ENCODE data around the gene MGAT4B.

MGAT4B gene

GRCh38 chr5:179776411-179776938 lies 30.2 kb downstream of the MGAT4B start:
- in situ Hi-C loops (cut with HindIII; ENCODE audit: low pct_ligation_motif_present, low sequenced_read_pairs): no loop called here
- H3K27me3 ChIP-seq (replicated peaks): no peaks in the 10 kb centered on the region
- DNase-seq: no peak
- TF ChIP-seq, protein P1, sequence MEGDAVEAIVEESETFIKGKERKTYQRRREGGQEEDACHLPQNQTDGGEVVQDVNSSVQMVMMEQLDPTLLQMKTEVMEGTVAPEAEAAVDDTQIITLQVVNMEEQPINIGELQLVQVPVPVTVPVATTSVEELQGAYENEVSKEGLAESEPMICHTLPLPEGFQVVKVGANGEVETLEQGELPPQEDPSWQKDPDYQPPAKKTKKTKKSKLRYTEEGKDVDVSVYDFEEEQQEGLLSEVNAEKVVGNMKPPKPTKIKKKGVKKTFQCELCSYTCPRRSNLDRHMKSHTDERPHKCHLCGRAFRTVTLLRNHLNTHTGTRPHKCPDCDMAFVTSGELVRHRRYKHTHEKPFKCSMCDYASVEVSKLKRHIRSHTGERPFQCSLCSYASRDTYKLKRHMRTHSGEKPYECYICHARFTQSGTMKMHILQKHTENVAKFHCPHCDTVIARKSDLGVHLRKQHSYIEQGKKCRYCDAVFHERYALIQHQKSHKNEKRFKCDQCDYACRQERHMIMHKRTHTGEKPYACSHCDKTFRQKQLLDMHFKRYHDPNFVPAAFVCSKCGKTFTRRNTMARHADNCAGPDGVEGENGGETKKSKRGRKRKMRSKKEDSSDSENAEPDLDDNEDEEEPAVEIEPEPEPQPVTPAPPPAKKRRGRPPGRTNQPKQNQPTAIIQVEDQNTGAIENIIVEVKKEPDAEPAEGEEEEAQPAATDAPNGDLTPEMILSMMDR (IDR thresholded peaks at IDR 0.05; ENCODE audit: low read depth, low read length, missing control alignments): no peak
- peaks cover 52% of the 10 kb centered on the region for H3K36me3 ChIP-seq (replicated peaks)
- H3K4me3 ChIP-seq (ENCODE audit: low read depth, low read length): no peak overlapping the region
- H3K27ac ChIP-seq: no peak overlapping the region

DNA sequence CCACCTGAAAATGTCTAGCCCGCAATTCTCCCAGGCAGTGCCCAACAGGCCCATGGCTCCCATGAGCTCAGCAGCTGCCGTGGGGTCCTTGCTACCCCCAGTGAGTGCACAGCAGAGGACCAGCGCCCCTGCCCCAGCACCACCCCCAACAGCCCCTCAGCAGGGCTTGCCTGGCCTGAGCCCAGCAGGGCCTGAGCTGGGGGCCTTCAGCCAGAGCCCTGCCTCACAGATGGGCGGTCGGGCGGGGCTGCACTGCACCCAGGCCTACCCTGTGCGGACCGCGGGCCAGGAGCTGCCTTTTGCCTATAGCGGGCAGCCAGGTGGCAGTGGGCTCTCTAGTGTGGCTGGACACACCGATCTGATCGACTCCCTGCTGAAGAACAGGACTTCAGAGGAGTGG lies 32.2 kb downstream of the MGAT4B start:
- Histone ChIP-seq H3K36me3 (replicated peaks) (peaks cover 68% of the 10 kb centered on the region), H3K27me3 (replicated peaks) (no peaks in the 10 kb centered on the region), H3K27ac (no peak overlapping the region), H3K4me3 (ENCODE audit: low read depth, low read length) (no peak overlapping the region)
- no peak for DNase-seq
- in situ Hi-C loops (cut with HindIII; ENCODE audit: low pct_ligation_motif_present, low sequenced_read_pairs): no loop called here
- TF ChIP-seq, protein P1 (IDR thresholded peaks at IDR 0.05; ENCODE audit: low read depth, low read length, missing control alignments): no peak

DNA sequence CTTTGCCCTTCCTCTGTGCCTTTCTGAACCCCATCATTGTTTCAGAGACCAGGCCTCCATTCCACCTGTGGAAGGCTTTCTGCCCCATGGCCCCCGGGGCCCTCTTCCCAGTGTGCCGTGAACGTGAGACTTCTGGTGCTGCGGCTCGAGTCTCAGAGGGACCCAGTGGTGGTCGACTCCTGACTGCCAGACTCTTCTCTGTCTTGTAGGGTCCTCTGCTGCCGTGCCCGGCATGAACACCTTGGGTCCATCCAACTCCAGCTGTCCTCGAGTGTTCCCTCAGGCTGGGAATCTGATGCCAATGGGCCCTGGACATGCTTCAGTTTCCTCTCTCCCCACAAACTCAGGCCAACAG lies 33.0 kb downstream of the MGAT4B start:
- TF ChIP-seq, protein P1 (IDR thresholded peaks at IDR 0.05; ENCODE audit: low read depth, low read length, missing control alignments): no peak
- H3K27ac ChIP-seq: no peak overlapping the region
- H3K27me3 ChIP-seq (replicated peaks): no peaks in the 10 kb centered on the region
- H3K4me3 ChIP-seq (ENCODE audit: low read depth, low read length): no peak overlapping the region
- in situ Hi-C loops (cut with HindIII; ENCODE audit: low pct_ligation_motif_present, low sequenced_read_pairs): no loop called here
- no peak for DNase-seq
- H3K36me3 ChIP-seq (replicated peaks): peaks cover 76% of the 10 kb centered on the region

GRCh38 chr5:179772351-179772750 lies 34.3 kb downstream of the MGAT4B start:
- peaks cover 73% of the 10 kb centered on the region for H3K36me3 ChIP-seq (replicated peaks)

DNA sequence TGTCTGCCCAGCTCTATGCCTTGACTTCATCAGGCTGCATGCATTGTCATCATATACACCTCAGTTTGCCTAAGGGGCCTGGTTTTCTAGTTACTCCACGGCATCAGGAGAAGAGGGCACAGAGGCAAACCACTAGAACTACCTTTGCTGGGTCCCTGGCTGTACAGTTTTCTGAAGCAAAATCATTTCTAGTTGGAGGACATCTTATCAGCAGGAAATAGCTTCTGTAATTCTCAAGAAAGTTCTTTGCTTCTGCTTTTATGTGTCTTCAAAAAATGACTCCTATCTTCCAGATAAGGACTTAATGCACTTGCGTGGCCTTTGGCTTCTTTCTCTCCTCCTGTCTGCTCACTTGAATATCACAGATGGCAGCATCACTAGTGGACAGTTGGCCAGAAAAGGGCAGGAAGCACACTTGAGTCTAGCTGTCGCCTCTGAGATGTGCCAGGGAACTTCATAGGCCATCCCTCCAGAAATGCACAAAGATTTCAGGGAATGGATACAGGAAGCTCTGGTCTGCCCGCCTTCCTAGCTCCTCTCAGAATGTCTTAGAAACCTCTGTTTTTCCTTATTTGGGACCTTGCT lies 35.3 kb downstream of the MGAT4B start:
- peaks cover 76% of the 10 kb centered on the region for H3K36me3 ChIP-seq (replicated peaks)
- TF ChIP-seq, protein P1 (IDR thresholded peaks at IDR 0.05; ENCODE audit: low read depth, low read length, missing control alignments): no peak
- in situ Hi-C loops (cut with HindIII; ENCODE audit: low pct_ligation_motif_present, low sequenced_read_pairs): no loop called here
- no peak overlapping the region for H3K4me3 ChIP-seq (ENCODE audit: low read depth, low read length)
- no peak for DNase-seq
- H3K27me3 ChIP-seq (replicated peaks): no peaks in the 10 kb centered on the region
- H3K27ac ChIP-seq: no peak overlapping the region

More at GRCh38 chr5:179772351-179772750, 34.3 kb downstream of the MGAT4B start:
- no peaks in the 10 kb centered on the region for H3K27me3 ChIP-seq (replicated peaks)
- no peak for DNase-seq
- in situ Hi-C loops (cut with HindIII; ENCODE audit: low pct_ligation_motif_present, low sequenced_read_pairs): no loop called here
- TF ChIP-seq, protein P1 (IDR thresholded peaks at IDR 0.05; ENCODE audit: low read depth, low read length, missing control alignments): no peak
- no peak overlapping the region for H3K27ac ChIP-seq
- H3K4me3 ChIP-seq (ENCODE audit: low read depth, low read length): no peak overlapping the region

GRCh38 chr5:179769796-179770195 lies 36.9 kb downstream of the MGAT4B start:
- Histone ChIP-seq H3K4me3 (ENCODE audit: low read depth, low read length) (no peak overlapping the region), H3K27me3 (replicated peaks) (no peaks in the 10 kb centered on the region), H3K27ac (no peak overlapping the region), H3K36me3 (replicated peaks) (peaks cover 67% of the 10 kb centered on the region)
- no peak for DNase-seq
- TF ChIP-seq, protein P1 (IDR thresholded peaks at IDR 0.05; ENCODE audit: low read depth, low read length, missing control alignments): no peak
- in situ Hi-C loops (cut with HindIII; ENCODE audit: low pct_ligation_motif_present, low sequenced_read_pairs): no loop called here
